ENCODE data around the gene USB1. TPM values are rescaled to one million over a fixed set of nuclear protein-coding genes. Genes with fewer than 3 reads are reported as not detected.

USB1 gene
- total RNA-seq, 4 donors from 2014 or later, result 21.3 to 63.4 (median 45.2) TPM

DNA sequence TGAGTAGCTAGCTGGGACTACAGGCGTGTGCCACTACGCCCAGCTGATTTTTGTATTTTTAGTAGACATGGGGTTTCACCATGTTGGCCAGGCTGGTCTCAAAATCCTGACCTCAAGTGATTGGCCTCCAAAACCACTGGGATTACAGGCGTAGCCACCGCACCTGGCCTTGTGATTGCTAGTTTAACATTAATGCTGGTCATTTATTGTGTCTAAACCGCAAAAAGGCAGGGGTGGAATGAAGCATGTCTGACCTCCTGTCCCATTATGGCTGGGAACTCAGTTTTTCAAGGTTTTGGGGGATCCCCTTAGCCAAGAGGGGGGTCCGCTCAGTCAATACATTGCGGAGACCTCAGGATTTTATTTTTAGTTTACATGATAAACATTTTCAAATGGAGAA lies 19.6 kb upstream of the USB1 start:
- intact Hi-C loops (cut with DNase I; ENCODE audit: low total_unique reads), result no loop called here
- DNase-seq, result no peak
- Histone ChIP-seq H3K4me3 (no peak overlapping the region), H3K27me3 (peaks cover 28% of the 10 kb centered on the region), H3K9me3 (no peaks in the 10 kb centered on the region), H3K36me3 (no peaks in the 10 kb centered on the region), H3K4me1 (peaks cover 0 to 8% (median 7%) of the 10 kb centered on the region in 4 donors), H3K27ac (no peak overlapping the region)
- TF ChIP-seq POLR2AphosphoS5 (IDR thresholded peaks at IDR 0.05) (no peak), POLR2A (IDR thresholded peaks at IDR 0.05) (no peak), EP300 (IDR thresholded peaks at IDR 0.05; ENCODE audit: low read depth) (no peak)
- TF ChIP-seq, protein P1, sequence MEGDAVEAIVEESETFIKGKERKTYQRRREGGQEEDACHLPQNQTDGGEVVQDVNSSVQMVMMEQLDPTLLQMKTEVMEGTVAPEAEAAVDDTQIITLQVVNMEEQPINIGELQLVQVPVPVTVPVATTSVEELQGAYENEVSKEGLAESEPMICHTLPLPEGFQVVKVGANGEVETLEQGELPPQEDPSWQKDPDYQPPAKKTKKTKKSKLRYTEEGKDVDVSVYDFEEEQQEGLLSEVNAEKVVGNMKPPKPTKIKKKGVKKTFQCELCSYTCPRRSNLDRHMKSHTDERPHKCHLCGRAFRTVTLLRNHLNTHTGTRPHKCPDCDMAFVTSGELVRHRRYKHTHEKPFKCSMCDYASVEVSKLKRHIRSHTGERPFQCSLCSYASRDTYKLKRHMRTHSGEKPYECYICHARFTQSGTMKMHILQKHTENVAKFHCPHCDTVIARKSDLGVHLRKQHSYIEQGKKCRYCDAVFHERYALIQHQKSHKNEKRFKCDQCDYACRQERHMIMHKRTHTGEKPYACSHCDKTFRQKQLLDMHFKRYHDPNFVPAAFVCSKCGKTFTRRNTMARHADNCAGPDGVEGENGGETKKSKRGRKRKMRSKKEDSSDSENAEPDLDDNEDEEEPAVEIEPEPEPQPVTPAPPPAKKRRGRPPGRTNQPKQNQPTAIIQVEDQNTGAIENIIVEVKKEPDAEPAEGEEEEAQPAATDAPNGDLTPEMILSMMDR (IDR thresholded peaks at IDR 0.05), result no peak
- WGBS, 2 donors (ENCODE audit: low coverage in 1 of 2), result 73 to 92% methylated on average over 2 to 7 of the region's 7 CpGs
- in situ Hi-C loops (cut with MboI; ENCODE audit: low pct_ligation_motif_present in 1 of 4, low pct_unique_long_range_greater_than_20kb in 1 of 4, low sequenced_read_pairs in 3 of 4), result no loop called here

DNA sequence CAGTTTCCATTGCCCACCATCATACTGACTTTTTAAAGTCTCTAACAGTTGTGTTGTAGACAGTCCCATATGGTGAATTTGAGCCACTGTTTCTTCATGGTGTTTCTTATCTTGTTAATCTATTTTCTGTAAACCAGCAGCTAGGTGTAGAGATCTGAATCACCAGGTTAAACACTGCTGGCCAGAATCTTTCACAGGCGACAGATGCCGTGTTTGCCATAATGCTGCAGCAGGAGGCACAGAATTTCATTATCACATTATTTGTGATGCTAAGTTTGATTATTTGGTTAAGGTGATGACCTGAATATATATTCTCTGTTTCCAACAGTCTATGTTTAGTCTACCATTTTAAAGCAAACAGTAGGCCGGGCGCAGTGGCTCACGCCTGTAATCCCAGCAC lies 18.8 kb upstream of the USB1 start:
- Histone ChIP-seq H3K27ac (no peak overlapping the region), H3K4me3 (no peak overlapping the region), H3K27me3 (peaks cover 28% of the 10 kb centered on the region), H3K36me3 (no peaks in the 10 kb centered on the region), H3K4me1 (peaks cover 0 to 8% (median 7%) of the 10 kb centered on the region in 4 donors), H3K9me3 (no peaks in the 10 kb centered on the region)
- WGBS, 2 donors (ENCODE audit: low coverage in 1 of 2), result 71 to 87% methylated on average over 3 to 5 of the region's 5 CpGs
- in situ Hi-C loops (cut with MboI; ENCODE audit: low pct_ligation_motif_present in 1 of 4, low pct_unique_long_range_greater_than_20kb in 1 of 4, low sequenced_read_pairs in 3 of 4) (no loop called here), intact Hi-C loops (cut with DNase I; ENCODE audit: low total_unique reads) (no loop called here)
- TF ChIP-seq POLR2A (IDR thresholded peaks at IDR 0.05) (no peak), POLR2AphosphoS5 (IDR thresholded peaks at IDR 0.05) (no peak), EP300 (IDR thresholded peaks at IDR 0.05; ENCODE audit: low read depth) (no peak)
- TF ChIP-seq, protein P1 (IDR thresholded peaks at IDR 0.05), result no peak
- DNase-seq, result no peak

DNA sequence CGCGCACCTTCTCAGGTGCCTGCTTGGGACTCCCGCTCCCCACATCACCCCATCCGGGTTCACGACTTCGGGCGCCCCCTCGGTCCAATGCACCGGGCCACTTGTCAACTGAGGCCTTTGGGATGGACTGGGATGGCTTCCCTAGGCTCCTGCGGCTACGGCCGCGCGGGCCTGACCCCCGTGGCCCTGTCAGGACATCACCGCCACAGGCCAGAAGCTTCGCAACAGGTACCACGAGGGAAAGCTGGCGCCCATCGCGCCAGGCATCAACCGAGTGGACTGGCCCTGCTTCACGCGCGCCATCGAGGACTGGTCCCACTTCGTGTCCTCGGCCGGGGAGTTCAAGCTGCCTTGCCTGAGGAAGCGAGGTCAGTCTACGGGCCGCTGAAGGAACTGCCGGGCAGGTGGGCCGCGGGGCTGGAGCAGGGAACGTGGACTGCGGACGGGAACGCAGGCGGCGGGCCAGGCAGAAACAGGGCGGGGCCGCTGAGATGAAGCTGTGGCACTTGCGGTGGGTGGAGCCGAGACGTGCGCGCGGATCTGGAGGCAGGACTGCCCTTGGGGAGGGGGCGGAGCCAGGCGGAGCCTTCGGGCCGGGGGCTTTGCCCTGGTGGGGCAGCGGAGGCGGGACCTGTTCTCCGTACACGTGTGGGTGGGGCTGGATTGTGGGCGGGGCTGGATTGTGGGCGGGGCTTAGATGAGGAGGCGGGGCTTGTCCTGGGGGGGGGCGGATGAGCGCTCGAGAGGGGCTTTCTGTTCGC lies 16.6 kb upstream of the USB1 start:
- Histone ChIP-seq H3K9me3 (no peaks in the 10 kb centered on the region), H3K27me3 (peaks cover 28% of the 10 kb centered on the region), H3K36me3 (no peaks in the 10 kb centered on the region), H3K4me1 (peaks cover 0 to 8% (median 7%) of the 10 kb centered on the region in 4 donors), H3K27ac (peak overlapping the region in 1 of 4 donors; percentile 55), H3K4me3 (peak overlapping the region; percentile 25 to 43 (median 40))
- WGBS, 2 donors (ENCODE audit: low coverage in 1 of 2), result 20% methylated on average over 58 of the region's 64 CpGs; no CpG with 5 or more reads in 1 of the 2 donors
- in situ Hi-C loops (cut with MboI; ENCODE audit: low pct_ligation_motif_present in 1 of 4, low pct_unique_long_range_greater_than_20kb in 1 of 4, low sequenced_read_pairs in 3 of 4) (no loop called here), intact Hi-C loops (cut with DNase I; ENCODE audit: low total_unique reads) (no loop called here)
- DNase-seq, result peak; percentile 85
- TF ChIP-seq POLR2AphosphoS5 (IDR thresholded peaks at IDR 0.05) (no peak), EP300 (IDR thresholded peaks at IDR 0.05; ENCODE audit: low read depth) (no peak), POLR2A (IDR thresholded peaks at IDR 0.05) (no peak)
- TF ChIP-seq, protein P1 (IDR thresholded peaks at IDR 0.05), result no peak

DNA sequence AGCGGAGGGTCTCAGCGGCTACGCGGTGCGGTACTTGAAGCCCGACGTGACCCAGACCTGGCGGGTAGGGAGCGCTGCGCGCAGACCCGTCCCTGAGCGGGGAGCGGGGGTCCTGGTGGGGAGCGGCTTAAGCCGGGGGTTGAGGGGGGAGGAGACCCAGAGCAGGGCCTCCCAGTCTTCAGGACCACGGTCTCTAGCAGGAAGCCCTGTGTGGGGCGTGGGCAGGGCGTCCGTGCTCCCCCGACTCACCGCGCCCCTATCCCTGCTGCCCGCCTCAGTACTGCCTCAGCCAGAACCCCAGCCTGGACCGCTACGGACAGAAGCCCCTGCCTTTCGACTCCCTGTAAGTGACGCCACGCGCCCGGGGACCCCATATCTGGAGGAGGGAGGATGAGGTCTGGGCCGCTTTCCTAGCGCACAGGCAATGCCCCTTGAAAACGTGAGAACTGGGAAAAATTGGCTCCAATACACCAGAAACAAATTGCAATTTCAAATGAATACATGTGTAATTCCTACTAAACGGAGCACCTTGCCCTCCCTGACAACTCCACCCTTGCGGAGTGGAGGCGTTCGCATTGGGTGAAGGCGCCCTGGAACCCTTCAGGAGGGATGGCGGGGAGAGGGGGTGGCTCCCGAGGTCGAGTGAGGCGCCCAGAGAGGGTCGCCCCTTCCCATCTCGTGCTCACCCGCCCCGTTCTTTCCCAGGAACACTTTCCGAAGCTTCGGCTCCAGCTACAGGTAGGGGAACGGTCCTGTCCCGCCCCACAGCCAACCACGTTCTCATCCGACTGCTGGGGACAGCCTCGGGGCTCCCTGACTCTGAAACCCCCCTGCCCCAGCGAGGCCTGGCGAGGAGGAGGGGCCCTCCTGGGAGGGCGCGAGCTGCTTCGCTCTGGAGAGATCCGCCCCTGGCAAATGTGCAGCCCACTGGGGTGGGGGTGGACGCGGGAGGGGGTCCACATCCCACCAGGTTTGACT lies 15.7 kb upstream of the USB1 start:
- H3K4me1 ChIP-seq, result peaks cover 0 to 8% (median 7%) of the 10 kb centered on the region in 4 donors
- peaks cover 28% of the 10 kb centered on the region for H3K27me3 ChIP-seq
- 30 to 33% methylated on average over 20 to 62 of the region's 62 CpGs for WGBS, 2 donors (ENCODE audit: low coverage in 1 of 2)
- peak overlapping the region in 2 of 4 donors; percentile 28 to 55 for H3K27ac ChIP-seq
- intact Hi-C loops (cut with DNase I; ENCODE audit: low total_unique reads), result no loop called here
- no peaks in the 10 kb centered on the region for H3K9me3 ChIP-seq
- in situ Hi-C loops (cut with MboI; ENCODE audit: low pct_ligation_motif_present in 1 of 4, low pct_unique_long_range_greater_than_20kb in 1 of 4, low sequenced_read_pairs in 3 of 4), result no loop called here
- no peaks in the 10 kb centered on the region for H3K36me3 ChIP-seq
- TF ChIP-seq, protein P1 (IDR thresholded peaks at IDR 0.05), result no peak
- TF ChIP-seq EP300 (IDR thresholded peaks at IDR 0.05; ENCODE audit: low read depth) (no peak), POLR2A (IDR thresholded peaks at IDR 0.05) (no peak), POLR2AphosphoS5 (IDR thresholded peaks at IDR 0.05) (no peak)
- DNase-seq, result no peak
- peak overlapping the region; percentile 25 to 43 (median 40) for H3K4me3 ChIP-seq
